Measurements from ENCODE around the gene KRT82. TPM values are rescaled to one million over a fixed set of nuclear protein-coding genes. Genes with fewer than 3 reads are reported as not detected.
"Not testable (repeated sequence)": the region's sequence is repeated elsewhere in the genome, so short reads cannot be mapped to it uniquely, and the experiment has no call there.

KRT82 gene
- 10 to 100 TPM in 1 of 4 donors, under 1 TPM in 1, not detected in 2; 0.46 to 10.3 TPM for total RNA-seq

GRCh38 chr12:52405922-52406385 is at the start of gene KRT82:
KRT82 (minus strand) TSS chr12:52406335; CDS start chr12:52406277, 58 bp downstream.
- WGBS, 2 donors, result 90 to 93% methylated on average over 13 of the region's 14 CpGs
- intact Hi-C loops (cut with DNase I; ENCODE audit: low total_unique reads), result no loop called here
- no peak for DNase-seq (ENCODE audit: low spot score in 2 of 2)
- no peak within 1 kb of the TSS for H3K4me3 ChIP-seq (ENCODE audit: low read depth, poor library complexity, severe bottlenecking)
- TF ChIP-seq, protein P1, sequence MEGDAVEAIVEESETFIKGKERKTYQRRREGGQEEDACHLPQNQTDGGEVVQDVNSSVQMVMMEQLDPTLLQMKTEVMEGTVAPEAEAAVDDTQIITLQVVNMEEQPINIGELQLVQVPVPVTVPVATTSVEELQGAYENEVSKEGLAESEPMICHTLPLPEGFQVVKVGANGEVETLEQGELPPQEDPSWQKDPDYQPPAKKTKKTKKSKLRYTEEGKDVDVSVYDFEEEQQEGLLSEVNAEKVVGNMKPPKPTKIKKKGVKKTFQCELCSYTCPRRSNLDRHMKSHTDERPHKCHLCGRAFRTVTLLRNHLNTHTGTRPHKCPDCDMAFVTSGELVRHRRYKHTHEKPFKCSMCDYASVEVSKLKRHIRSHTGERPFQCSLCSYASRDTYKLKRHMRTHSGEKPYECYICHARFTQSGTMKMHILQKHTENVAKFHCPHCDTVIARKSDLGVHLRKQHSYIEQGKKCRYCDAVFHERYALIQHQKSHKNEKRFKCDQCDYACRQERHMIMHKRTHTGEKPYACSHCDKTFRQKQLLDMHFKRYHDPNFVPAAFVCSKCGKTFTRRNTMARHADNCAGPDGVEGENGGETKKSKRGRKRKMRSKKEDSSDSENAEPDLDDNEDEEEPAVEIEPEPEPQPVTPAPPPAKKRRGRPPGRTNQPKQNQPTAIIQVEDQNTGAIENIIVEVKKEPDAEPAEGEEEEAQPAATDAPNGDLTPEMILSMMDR (IDR thresholded peaks at IDR 0.05), result no peak
- no peak for TF ChIP-seq POLR2A (IDR thresholded peaks at IDR 0.05)

DNA sequence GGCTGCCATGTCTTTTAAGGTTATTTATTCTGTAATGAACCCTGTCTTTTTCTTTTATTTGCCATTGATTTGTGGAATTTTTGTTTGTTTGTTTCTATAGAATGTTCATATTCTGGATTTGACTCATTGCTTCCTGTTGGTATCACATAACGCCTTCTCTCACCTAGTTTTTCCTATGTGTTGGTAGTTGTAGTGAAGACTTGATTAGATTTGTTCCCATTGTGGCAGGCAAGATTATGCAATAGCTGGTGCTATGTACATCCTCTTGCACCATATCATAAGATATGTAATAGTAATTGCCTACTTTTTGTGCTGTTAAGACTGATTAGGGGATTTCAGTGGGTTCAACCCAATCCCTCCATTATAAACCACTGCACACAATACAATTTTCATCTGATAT is 49.7 kb upstream of the KRT82 start:
- no peak for TF ChIP-seq POLR2A (IDR thresholded peaks at IDR 0.05)
- TF ChIP-seq, protein P1 (IDR thresholded peaks at IDR 0.05), result no peak
- WGBS, 2 donors, result 73 to 81% methylated on average over 1 of the region's 1 CpG
- DNase-seq (ENCODE audit: low spot score in 2 of 2), result no peak
- no peak overlapping the region for H3K4me3 ChIP-seq (ENCODE audit: low read depth, poor library complexity, severe bottlenecking)
- intact Hi-C loops (cut with DNase I; ENCODE audit: low total_unique reads), result no loop called here

- 63 to 67% methylated on average over 3 of the region's 3 CpGs for WGBS, 2 donors
- peak in 1 of 2 donors; percentile 60 for DNase-seq (ENCODE audit: low spot score in 2 of 2)
- intact Hi-C loops (cut with DNase I; ENCODE audit: low total_unique reads), result no loop called here
- TF ChIP-seq POLR2A (IDR thresholded peaks at IDR 0.05), result no peak
- TF ChIP-seq, protein P1 (IDR thresholded peaks at IDR 0.05), result no peak
- H3K4me3 ChIP-seq (ENCODE audit: low read depth, poor library complexity, severe bottlenecking), result no peak overlapping the region
Observed at GRCh38 chr12:52454411-52455201, 48.5 kb upstream of the KRT82 start.

- TF ChIP-seq, protein P1 (IDR thresholded peaks at IDR 0.05), result no peak
- TF ChIP-seq POLR2A (IDR thresholded peaks at IDR 0.05), result no peak
- intact Hi-C loops (cut with DNase I; ENCODE audit: low total_unique reads), result no loop called here
- 51 to 83% methylated on average over 6 of the region's 6 CpGs for WGBS, 2 donors
- DNase-seq (ENCODE audit: low spot score in 2 of 2), result peak in 1 of 2 donors; percentile 37
- no peak within 1 kb of the TSS for H3K4me3 ChIP-seq (ENCODE audit: low read depth, poor library complexity, severe bottlenecking)
Observed at GRCh38 chr12:52452101-52452500, 46.0 kb upstream of the KRT82 start, which contains the start of gene KRT6B. KRT6B (minus strand) TSS chr12:52452146; CDS start chr12:52452078, 68 bp downstream.

GRCh38 chr12:52448228-52448627 is 42.1 kb upstream of the KRT82 start:
- intact Hi-C loops (cut with DNase I; ENCODE audit: low total_unique reads), result no loop called here
- H3K4me3 ChIP-seq (ENCODE audit: low read depth, poor library complexity, severe bottlenecking), result no peak overlapping the region
- TF ChIP-seq, protein P1 (IDR thresholded peaks at IDR 0.05), result no peak
- no peak for TF ChIP-seq POLR2A (IDR thresholded peaks at IDR 0.05)
- peak in 1 of 2 donors; percentile 37 for DNase-seq (ENCODE audit: low spot score in 2 of 2)
- WGBS, 2 donors, result 63 to 67% methylated on average over 3 of the region's 3 CpGs

DNA sequence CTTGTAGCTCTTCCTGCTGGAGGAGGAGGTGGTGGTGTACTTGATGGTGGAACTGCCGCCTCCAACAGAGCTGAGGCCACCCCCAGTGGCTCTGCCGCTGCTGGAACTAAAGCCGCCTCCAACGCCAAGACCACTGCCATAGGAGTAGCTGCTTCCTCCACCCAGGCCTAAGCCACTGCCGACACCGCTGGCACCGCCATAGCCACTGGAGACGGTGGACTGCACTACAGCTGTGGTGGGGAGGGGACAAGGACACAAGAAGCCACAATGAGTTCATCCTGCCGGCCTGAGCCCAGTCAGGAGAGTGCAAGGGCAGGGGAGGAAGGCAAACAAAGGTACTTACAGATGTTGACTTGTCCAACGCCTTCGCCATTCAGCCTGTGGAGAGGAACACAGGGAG is 41.1 kb upstream of the KRT82 start:
- WGBS, 2 donors, result 90 to 97% methylated on average over 7 to 11 of the region's 11 CpGs
- peak in 1 of 2 donors; percentile 68 for DNase-seq (ENCODE audit: low spot score in 2 of 2)
- intact Hi-C loops (cut with DNase I; ENCODE audit: low total_unique reads); H3K4me3 ChIP-seq (ENCODE audit: low read depth, poor library complexity, severe bottlenecking): not testable (repeated sequence)

Data from lower leg skin (tissue), 4 donors.